Measurements from ENCODE around the gene C5orf46.
A peak's percentile ranks its signal among the peaks of the same experiment; 100 is the strongest.
"Not testable (repeated sequence)": the region's sequence is repeated elsewhere in the genome, so short reads cannot be mapped to it uniquely, and the experiment has no call there.

C5orf46 gene

GRCh38 chr5:147892696-147893296, 13.5 kb downstream of the C5orf46 start:
- DNase-seq = no peak

- DNase-seq = no peak
Measured at GRCh38 chr5:147887930-147888329, 18.4 kb downstream of the C5orf46 start.

- DNase-seq = peak; percentile 47
Measured at GRCh38 chr5:147887026-147887627, 19.2 kb downstream of the C5orf46 start.

- no peak for DNase-seq
Measured at GRCh38 chr5:147882586-147883313, 23.6 kb downstream of the C5orf46 start.

GRCh38 chr5:147880487-147880886, 25.9 kb downstream of the C5orf46 start:
- no peak for DNase-seq

- DNase-seq = no peak
Measured at GRCh38 chr5:147879784-147880183, 26.6 kb downstream of the C5orf46 start.

GRCh38 chr5:147878066-147878759, 28.1 kb downstream of the C5orf46 start, which contains the start of gene SCGB3A2:
Gene SCGB3A2 (plus strand): TSS chr5:147878711. CDS start chr5:147878804, 93 bp downstream.
- no peak for DNase-seq

- DNase-seq = no peak
Measured at GRCh38 chr5:147876626-147877025, 29.7 kb downstream of the C5orf46 start.

GRCh38 chr5:147876141-147876540, 30.2 kb downstream of the C5orf46 start:
- DNase-seq = no peak

- no peak for DNase-seq
Measured at GRCh38 chr5:147874910-147875367, 31.4 kb downstream of the C5orf46 start.

GRCh38 chr5:147874118-147874875, 32.0 kb downstream of the C5orf46 start:
- not testable (repeated sequence) for DNase-seq

- not testable (repeated sequence) for DNase-seq
Measured at GRCh38 chr5:147872744-147873435, 33.4 kb downstream of the C5orf46 start.

- DNase-seq = not testable (repeated sequence)
Measured at GRCh38 chr5:147871980-147872549, 34.3 kb downstream of the C5orf46 start.

- not testable (repeated sequence) for DNase-seq
Measured at GRCh38 chr5:147869892-147870291, 36.4 kb downstream of the C5orf46 start.

GRCh38 chr5:147869112-147869511, 37.2 kb downstream of the C5orf46 start:
- DNase-seq = no peak

- no peak for DNase-seq
Measured at GRCh38 chr5:147863454-147864158, 42.7 kb downstream of the C5orf46 start.

- DNase-seq = no peak
Measured at GRCh38 chr5:147860641-147861025, 45.7 kb downstream of the C5orf46 start.

- no peak for DNase-seq
Measured at GRCh38 chr5:147859962-147860640, 46.2 kb downstream of the C5orf46 start.

- DNase-seq = no peak
Measured at GRCh38 chr5:147858565-147858964, 47.8 kb downstream of the C5orf46 start.
